AG04450 (cell line): Measurements from ENCODE around the gene GALNT13. TPM values are rescaled to one million over a fixed set of nuclear protein-coding genes. Genes with fewer than 3 reads are reported as not detected.

Experiments used
- CTCF ChIA-PET: fragments of 300-600, 350-600 bp; formaldehyde crosslinking; extraction: SDS; loops from one replicate; lab custom pipeline; 2022; ENCODE audit warnings: antibody characterized with exemption, inconsistent platforms; lab: Charles Lee
- POLR2A ChIA-PET: fragments of 350-600 bp; formaldehyde crosslinking; extraction: SDS; loops from one replicate; lab custom pipeline; 2021; ENCODE audit warnings: antibody characterized with exemption, inconsistent platforms; lab: Yijun Ruan, JAX
- DNase-seq: peaks from one replicate; pipeline ENCODE4 v3.0.0-alpha.2; 2011; ENCODE audit warnings: low read depth, low spot score
- H3K27ac ChIP-seq: one replicate; pipeline ENCODE4 v1.5.1; 2012; ENCODE audit warnings: low read depth, low read length, control low read depth
- H3K27me3 ChIP-seq: one replicate; pipeline ENCODE4 v1.6.0; 2012; ENCODE audit warnings: low read length; ENCODE audit not compliant: control insufficient read depth, insufficient read depth
- H3K4me3 ChIP-seq: 2 replicates; pipeline ENCODE4 v1.5.1; 2011; ENCODE audit warnings: mild to moderate bottlenecking, low read depth, low read length, control low read depth
- H3K9me3 ChIP-seq: 2 replicates; pipeline ENCODE4 v1.5.1; 2012; ENCODE audit warnings: low read length; ENCODE audit not compliant: control insufficient read depth, insufficient read depth
- CTCF ChIP-seq: IDR thresholded peaks from 2 replicates; pipeline ENCODE4 v1.5.1; 2011; ENCODE audit warnings: low read depth, low read length, control low read depth, inconsistent platforms
- polyA plus RNA-seq: library from polyadenylated mRNA; depleted of rRNA; stranded (reverse); fragments of >200 nt; gene quantifications from 2 replicates; pipeline ENCODE4 v1.2.3, GENCODE V29; 2011

GALNT13 gene
- polyA plus RNA-seq, 1 experiment = not detected

DNA sequence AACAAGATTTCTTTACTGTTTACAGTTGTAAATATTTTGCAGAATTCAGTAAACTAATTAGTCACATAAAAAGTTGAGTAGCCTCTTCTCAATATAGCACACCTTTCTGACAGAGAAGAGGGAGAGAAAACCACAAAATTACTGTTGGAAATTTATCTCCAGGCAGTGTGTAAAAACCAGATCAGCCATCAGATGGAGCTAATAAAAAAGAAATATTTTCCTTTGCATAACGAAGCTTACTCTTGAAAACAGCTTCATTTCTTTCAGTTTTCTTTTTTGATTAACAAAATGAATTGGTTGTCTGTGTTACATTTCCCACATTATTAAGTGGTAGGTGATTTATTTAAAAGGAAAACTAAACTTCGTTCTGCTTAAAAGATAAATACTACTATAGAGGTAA is 567.4 kb downstream of the GALNT13 start:
- H3K27me3 ChIP-seq = no peaks in the 10 kb centered on the region
- POLR2A ChIA-PET = no interaction called here
- no peak overlapping the region for H3K27ac ChIP-seq
- CTCF ChIA-PET = no interaction called here
- no peak for TF ChIP-seq CTCF
- H3K4me3 ChIP-seq = no peak overlapping the region
- no peak for DNase-seq
- peaks cover 8% of the 10 kb centered on the region; the same call in 1 of the 2 replicates for H3K9me3 ChIP-seq

DNA sequence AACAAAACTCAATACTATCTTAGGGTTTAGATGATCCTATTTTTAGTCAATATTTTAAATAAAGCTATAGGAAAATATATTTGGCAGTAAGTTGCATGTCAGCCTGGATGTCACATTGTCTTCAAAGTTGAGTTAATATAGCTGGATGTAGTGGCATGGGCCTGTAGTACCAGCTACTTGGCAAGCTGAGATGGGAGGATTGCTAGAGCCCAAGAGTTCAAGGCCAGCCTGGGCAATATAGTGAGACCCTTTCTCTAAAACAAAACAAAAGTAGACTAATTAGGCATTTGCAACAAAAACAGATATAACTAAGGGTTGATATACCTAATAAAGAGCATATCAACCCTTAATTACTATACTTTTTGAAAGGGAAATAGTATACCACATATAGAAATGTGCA is 572.2 kb downstream of the GALNT13 start:
- Histone ChIP-seq H3K4me3 (no peak overlapping the region), H3K9me3 (no peaks in the 10 kb centered on the region), H3K27me3 (no peaks in the 10 kb centered on the region), H3K27ac (no peak overlapping the region)
- ChIA-PET CTCF (no interaction called here), POLR2A (no interaction called here)
- no peak for TF ChIP-seq CTCF
- no peak for DNase-seq

DNA sequence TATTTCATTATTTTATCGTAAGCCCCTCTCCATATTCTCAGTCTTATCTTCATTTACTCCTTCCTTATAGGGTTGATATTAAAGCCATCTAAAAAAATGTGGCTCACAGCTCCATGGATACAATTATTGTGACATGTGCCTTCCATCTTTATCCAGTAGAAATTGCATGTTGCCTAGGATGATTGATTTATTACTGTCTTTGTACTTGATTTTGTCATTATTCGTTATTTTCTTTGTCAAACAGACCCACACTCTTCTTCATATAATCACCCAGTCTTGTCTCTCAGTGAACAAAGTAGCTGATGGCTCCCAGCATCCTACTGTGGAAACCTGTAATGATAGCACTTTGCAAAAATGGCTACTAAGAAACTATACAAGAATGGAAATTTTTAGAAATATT is 574.6 kb downstream of the GALNT13 start:
- no peak overlapping the region for H3K27ac ChIP-seq
- H3K9me3 ChIP-seq = no peaks in the 10 kb centered on the region
- no peak for DNase-seq
- POLR2A ChIA-PET = no interaction called here
- CTCF ChIA-PET = no interaction called here
- TF ChIP-seq CTCF = no peak
- no peak overlapping the region for H3K4me3 ChIP-seq
- H3K27me3 ChIP-seq = no peaks in the 10 kb centered on the region

GRCh38 chr2:154447727-154448418 is 576.2 kb downstream of the GALNT13 start:
- Histone ChIP-seq H3K9me3 (no peaks in the 10 kb centered on the region), H3K27ac (no peak overlapping the region), H3K27me3 (no peaks in the 10 kb centered on the region), H3K4me3 (no peak overlapping the region)
- ChIA-PET CTCF (no interaction called here), POLR2A (no interaction called here)
- no peak for DNase-seq
- no peak for TF ChIP-seq CTCF

GRCh38 chr2:154449951-154450658 is 578.4 kb downstream of the GALNT13 start:
- Histone ChIP-seq H3K27me3 (no peaks in the 10 kb centered on the region), H3K27ac (no peak overlapping the region), H3K4me3 (no peak overlapping the region), H3K9me3 (peaks cover 3% of the 10 kb centered on the region; the same call in 1 of the 2 replicates)
- ChIA-PET POLR2A (no interaction called here), CTCF (no interaction called here)
- no peak for TF ChIP-seq CTCF
- no peak for DNase-seq
